A673 (cell line): ENCODE data around the gene THUMPD3. TPM values are rescaled to one million over a fixed set of nuclear protein-coding genes. Genes with fewer than 3 reads are reported as not detected.

Source experiments
- BruUV-seq: library from RNA; stranded (reverse); fragments of 400-500 nt; replicated peaks from 2 replicates; lab custom pipeline; 2021; lab: Mats Ljungman, UMichigan
- CTCF ChIA-PET: fragments of 300-600 bp; sonication (Branson Sonifier 250); formaldehyde crosslinking; loops from one replicate; lab custom pipeline; 2022; ENCODE audit warnings: antibody characterized with exemption; lab: Charles Lee
- POLR2A ChIA-PET: fragments of 300-600 bp; sonication (Branson Sonifier 250); formaldehyde crosslinking; loops from one replicate; lab custom pipeline; 2022; ENCODE audit warnings: antibody characterized with exemption; ENCODE audit not compliant: low non-redundant PET; lab: Charles Lee
- DNase-seq: peaks from one replicate; pipeline ENCODE4 v3.0.0-alpha.2; 2015; ENCODE audit warnings: low spot score
- H3K27ac ChIP-seq: fragments of 200-600 bp; sonication (generic); 2 replicates; pipeline ENCODE4 v1.5.1; 2016; ENCODE audit warnings: mixed run types, low read depth, mild to moderate bottlenecking, mixed read lengths, antibody characterized with exemption, low read length; ENCODE audit not compliant: poor library complexity, severe bottlenecking
- H3K27me3 ChIP-seq: fragments of 200-600 bp; sonication (generic); replicated peaks from 2 replicates; pipeline ENCODE4 v1.6.1; 2017; ENCODE audit warnings: mixed run types, low read depth, mild to moderate bottlenecking, mixed read lengths, antibody characterized with exemption, low read length; ENCODE audit not compliant: insufficient read depth, poor library complexity
- H3K36me3 ChIP-seq: fragments of 200-600 bp; sonication (generic); 2 replicates; pipeline ENCODE4 v1.6.1; 2016; ENCODE audit warnings: mixed run types, mild to moderate bottlenecking, mixed read lengths, antibody characterized with exemption, low read length; ENCODE audit not compliant: insufficient read depth, poor library complexity, severe bottlenecking
- H3K4me1 ChIP-seq: fragments of 200-600 bp; sonication (generic); 2 replicates; pipeline ENCODE4 v1.6.1; 2017; ENCODE audit warnings: mixed run types, mild to moderate bottlenecking, mixed read lengths, antibody characterized with exemption, low read length; ENCODE audit not compliant: insufficient read depth, poor library complexity, severe bottlenecking
- H3K4me3 ChIP-seq: fragments of 200-600 bp; sonication (generic); 2 replicates; pipeline ENCODE4 v1.5.1; 2016; ENCODE audit warnings: low read depth, mixed run types, mild to moderate bottlenecking, mixed read lengths, low read length; ENCODE audit not compliant: poor library complexity, severe bottlenecking
- H3K9me3 ChIP-seq: fragments of 200-600 bp; sonication (generic); 2 replicates; pipeline ENCODE4 v1.6.1; 2016; ENCODE audit warnings: mixed run types, low read depth, mild to moderate bottlenecking, mixed read lengths, antibody characterized with exemption, low read length; ENCODE audit not compliant: poor library complexity, severe bottlenecking
- CTCF ChIP-seq: fragments of 300-800, 200-600 bp; sonication (generic); conservative IDR thresholded peaks from 2 replicates; pipeline ENCODE4 v1.5.1; 2017; ENCODE audit warnings: low read depth, mild to moderate bottlenecking, antibody characterized with exemption, low read length, moderate library complexity, mixed read lengths
- EZH2 ChIP-seq: fragments of 200-600 bp; sonication (generic); IDR thresholded peaks from 2 replicates; pipeline ENCODE4 v1.6.1; 2017; ENCODE audit warnings: borderline replicate concordance, low read depth, mild to moderate bottlenecking, mixed read lengths, antibody characterized with exemption, low read length; ENCODE audit not compliant: poor library complexity, severe bottlenecking
- intact Hi-C: fragments of 100-400 bp; cut with micrococcal nuclease; formaldehyde crosslinking; loops from one replicate; pipeline ENCODE4 v1.10.0; 2022; ENCODE audit not compliant: unreplicated experiment
- total RNA-seq: library from RNA; stranded (reverse); gene quantifications from 2 replicates; pipeline ENCODE4 v1.2.3, GENCODE V29; 2021

Gene THUMPD3
- total RNA-seq, 1 experiment from 2014 or later: 84.6 TPM

- Histone ChIP-seq H3K4me1 (no peaks in the 10 kb centered on the region), H3K4me3 (no peak overlapping the region), H3K9me3 (no peaks in the 10 kb centered on the region), H3K27ac (no peak overlapping the region), H3K27me3 (no peaks in the 10 kb centered on the region), H3K36me3 (no peaks in the 10 kb centered on the region)
- TF ChIP-seq CTCF (no peak), EZH2 (no peak)
- intact Hi-C loops: no loop called here
- DNase-seq: no peak
- BruUV-seq: no TSS peak
- ChIA-PET CTCF (no interaction called here), POLR2A (no interaction called here)
These were observed 15.8 kb upstream of the THUMPD3 start for GRCh38 chr3:9347081-9347480.

DNA sequence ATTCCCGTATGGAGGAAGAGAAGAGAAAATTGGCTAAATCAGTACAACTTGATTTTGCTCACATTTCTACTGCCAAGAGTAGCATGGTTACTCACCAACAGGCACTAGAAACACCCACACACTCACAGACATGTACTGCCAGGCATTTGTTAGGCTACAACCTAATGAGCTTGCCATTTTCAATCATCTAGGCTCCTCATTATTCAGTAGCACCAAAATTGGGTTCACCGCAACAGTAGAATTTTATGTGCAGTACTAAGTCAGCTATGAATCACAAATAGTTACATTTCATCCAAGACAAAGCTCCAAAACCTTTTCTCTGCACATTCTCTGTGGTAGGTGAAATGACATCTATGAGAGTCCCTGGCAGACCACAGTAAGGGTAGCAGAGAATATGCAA, 15.0 kb upstream of the THUMPD3 start:
- Histone ChIP-seq H3K27me3 (no peaks in the 10 kb centered on the region), H3K4me1 (no peaks in the 10 kb centered on the region), H3K36me3 (no peaks in the 10 kb centered on the region), H3K9me3 (no peaks in the 10 kb centered on the region), H3K4me3 (no peak overlapping the region), H3K27ac (no peak overlapping the region)
- POLR2A ChIA-PET: no interaction called here
- no peak for DNase-seq
- no TSS peak for BruUV-seq
- TF ChIP-seq CTCF (no peak), EZH2 (no peak)
- intact Hi-C loops: no loop called here
- CTCF ChIA-PET: no interaction called here

- Histone ChIP-seq H3K4me1 (no peaks in the 10 kb centered on the region), H3K36me3 (no peaks in the 10 kb centered on the region), H3K4me3 (no peak overlapping the region), H3K27me3 (no peaks in the 10 kb centered on the region), H3K9me3 (no peaks in the 10 kb centered on the region), H3K27ac (no peak overlapping the region)
- TF ChIP-seq CTCF (no peak), EZH2 (no peak)
- ChIA-PET CTCF (no interaction called here), POLR2A (no interaction called here)
- BruUV-seq: no TSS peak
- intact Hi-C loops: no loop called here
- DNase-seq: no peak
These were observed 13.3 kb upstream of the THUMPD3 start for GRCh38 chr3:9349321-9350117.
